ENCODE data around the gene ERC1.
"Not testable (repeated sequence)": the region's sequence is repeated elsewhere in the genome, so short reads cannot be mapped to it uniquely, and the experiment has no call there.

Gene ERC1

DNA sequence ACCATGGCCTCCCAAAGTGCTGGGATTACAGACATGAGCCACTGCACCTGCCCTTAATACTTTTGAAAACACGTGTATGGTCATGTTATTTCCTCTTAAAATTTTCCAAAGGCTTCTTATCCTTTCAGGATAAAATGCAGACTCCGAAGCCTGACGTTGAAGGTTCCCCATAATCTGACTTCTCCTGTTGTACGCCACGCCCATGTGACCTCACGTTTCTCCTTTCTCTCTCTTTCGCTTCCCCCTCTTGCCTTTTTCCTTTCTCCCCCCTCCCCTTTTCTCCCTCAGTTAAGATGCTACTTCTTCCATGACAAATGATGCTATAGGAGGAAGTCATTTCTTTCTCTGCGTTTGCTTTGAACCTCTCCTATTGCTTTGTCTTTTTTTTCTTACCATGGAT is 337.4 kb downstream of the ERC1 start:
- ATAC-seq (replicated peaks; ENCODE audit: extremely low read depth, poor library complexity, severe bottlenecking) = no peak
- DNase-seq (ENCODE audit: low spot score in 2 of 2) = no peak
- Mint-ChIP-seq H3K9me3 (no peaks in the 10 kb centered on the region), H3K36me3 (ENCODE audit: insufficient read depth) (peaks cover 6% of the 10 kb centered on the region), H3K4me1 (no peaks in the 10 kb centered on the region), H3K27me3 (no peaks in the 10 kb centered on the region), H3K27ac (ENCODE audit: low read depth) (no peak overlapping the region), H3K4me3 (no peak overlapping the region)

DNA sequence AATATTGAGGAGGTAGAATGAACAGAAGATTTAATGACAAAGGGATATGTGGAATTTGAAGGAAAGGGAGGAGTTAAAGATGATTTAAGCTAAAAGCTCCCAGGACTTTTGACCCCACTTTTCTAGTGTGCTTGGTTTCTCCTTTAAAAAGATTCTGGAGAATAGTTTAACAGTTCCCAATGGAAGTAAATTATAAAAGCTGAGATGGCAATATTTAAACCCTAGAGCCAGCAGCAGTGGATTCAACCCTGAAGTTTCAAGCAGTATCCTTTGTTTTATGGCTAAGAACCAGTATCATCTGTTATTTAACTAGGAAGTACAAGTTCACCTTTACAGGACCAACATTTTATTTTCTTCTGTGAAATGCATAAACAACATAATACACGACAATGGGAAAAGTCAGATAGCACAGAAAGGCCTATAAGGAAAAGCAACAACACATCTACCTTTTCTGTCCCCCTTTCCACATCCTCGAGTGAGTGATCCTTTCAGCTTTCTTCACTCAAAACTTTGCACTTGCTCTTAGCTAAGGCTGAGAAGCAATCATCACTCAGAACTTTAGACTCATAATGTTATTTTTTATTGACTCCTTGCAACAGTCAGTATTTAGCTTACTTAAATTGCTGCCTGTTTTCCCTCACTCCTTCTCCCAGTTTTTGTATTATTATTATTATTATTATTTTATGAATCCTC is 338.9 kb downstream of the ERC1 start:
- ATAC-seq (replicated peaks; ENCODE audit: extremely low read depth, poor library complexity, severe bottlenecking) (no peak), DNase-seq (ENCODE audit: low spot score in 2 of 2) (no peak)
- Mint-ChIP-seq H3K4me3 (no peak overlapping the region), H3K27me3 (no peaks in the 10 kb centered on the region), H3K27ac (ENCODE audit: low read depth) (no peak overlapping the region), H3K9me3 (no peaks in the 10 kb centered on the region), H3K36me3 (ENCODE audit: insufficient read depth) (peaks cover 6% of the 10 kb centered on the region), H3K4me1 (peaks cover 4% of the 10 kb centered on the region)

DNA sequence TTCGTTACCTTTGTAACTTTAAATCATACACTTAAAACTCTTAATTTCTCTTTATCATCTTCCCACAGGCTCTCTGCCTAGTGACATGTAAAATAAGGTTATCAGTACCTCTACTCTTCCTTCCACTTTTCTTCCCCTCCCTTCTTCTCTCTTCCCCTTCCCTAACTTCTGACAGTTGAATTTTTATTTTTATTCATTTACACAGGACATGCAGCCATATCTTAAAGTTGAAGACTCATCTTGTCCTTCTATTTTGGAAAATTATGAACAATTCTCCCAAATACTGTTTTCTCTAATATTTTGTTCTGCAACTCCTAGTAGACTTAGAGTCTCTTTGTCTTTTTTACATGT is 339.4 kb downstream of the ERC1 start:
- ATAC-seq (replicated peaks; ENCODE audit: extremely low read depth, poor library complexity, severe bottlenecking) (no peak), DNase-seq (ENCODE audit: low spot score in 2 of 2) (no peak)
- H3K4me3 Mint-ChIP-seq = no peak overlapping the region
- H3K36me3 Mint-ChIP-seq (ENCODE audit: insufficient read depth) = peaks cover 6% of the 10 kb centered on the region
- peaks cover 7% of the 10 kb centered on the region for H3K4me1 Mint-ChIP-seq
- no peaks in the 10 kb centered on the region for H3K9me3 Mint-ChIP-seq
- H3K27ac Mint-ChIP-seq (ENCODE audit: low read depth) = no peak overlapping the region
- H3K27me3 Mint-ChIP-seq = no peaks in the 10 kb centered on the region

DNA sequence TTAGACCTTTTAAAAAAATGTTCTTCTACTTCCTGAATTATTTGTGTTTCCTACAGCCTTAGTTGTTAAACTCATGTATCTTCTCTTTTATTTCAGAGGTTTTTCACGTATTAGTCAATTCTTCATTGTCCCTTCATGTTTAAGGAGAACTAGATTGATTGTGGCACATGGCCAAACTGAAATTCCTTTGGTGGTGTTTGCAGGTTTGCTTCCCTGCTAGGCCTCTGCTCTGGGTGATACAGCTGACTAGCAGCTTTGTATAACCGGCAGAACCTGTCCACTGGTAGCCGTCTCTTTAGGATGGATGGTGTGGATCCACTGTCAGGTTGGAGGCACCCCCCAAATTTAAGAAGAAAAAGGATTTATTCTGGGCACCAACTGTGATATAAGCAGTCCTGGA is 341.3 kb downstream of the ERC1 start:
- H3K27ac Mint-ChIP-seq (ENCODE audit: low read depth) = peak overlapping the region; percentile 88
- no peak overlapping the region for H3K4me3 Mint-ChIP-seq
- DNase-seq (ENCODE audit: low spot score in 2 of 2) (no peak), ATAC-seq (replicated peaks; ENCODE audit: extremely low read depth, poor library complexity, severe bottlenecking) (no peak)
- H3K27me3 Mint-ChIP-seq = no peaks in the 10 kb centered on the region
- peaks cover 9% of the 10 kb centered on the region for H3K36me3 Mint-ChIP-seq (ENCODE audit: insufficient read depth)
- H3K9me3 Mint-ChIP-seq = no peaks in the 10 kb centered on the region
- H3K4me1 Mint-ChIP-seq = peaks cover 16% of the 10 kb centered on the region

DNA sequence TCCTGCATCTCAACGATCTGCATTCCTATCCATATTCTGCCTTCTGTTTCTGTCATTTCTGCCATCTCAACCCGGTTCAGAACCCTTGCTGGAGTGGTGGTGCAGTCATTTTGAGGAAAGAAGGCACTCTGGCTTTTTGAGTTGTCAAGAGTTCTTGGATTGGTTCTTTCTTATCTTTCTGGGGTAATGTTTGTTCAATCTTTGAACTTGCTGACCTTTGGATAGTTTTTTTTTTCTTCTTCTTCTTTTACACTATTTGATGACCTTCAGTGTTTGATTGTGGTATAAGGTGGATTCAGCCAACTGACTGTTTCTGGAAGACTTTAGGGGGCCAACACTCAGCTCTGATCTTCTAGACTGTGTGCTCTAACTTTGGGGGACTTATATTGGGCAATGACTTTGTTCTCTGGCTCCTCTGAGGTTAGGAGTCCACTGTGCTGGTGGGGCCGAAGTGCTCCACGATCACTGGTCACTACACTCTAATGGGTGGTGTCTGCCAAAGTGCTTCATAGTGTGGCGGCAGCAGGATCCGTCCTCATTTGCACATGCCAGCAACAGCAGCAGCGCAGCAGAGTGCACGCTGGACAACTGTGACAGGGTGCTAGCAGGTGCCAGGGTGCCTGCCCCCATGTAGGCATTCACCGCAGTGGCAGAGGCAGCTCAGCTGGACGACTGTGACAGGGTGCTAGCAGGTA is 347.6 kb downstream of the ERC1 start:
- Mint-ChIP-seq H3K9me3 (no peaks in the 10 kb centered on the region), H3K27ac (ENCODE audit: low read depth) (peak overlapping the region; percentile 5), H3K36me3 (ENCODE audit: insufficient read depth) (peaks cover 3% of the 10 kb centered on the region), H3K27me3 (no peaks in the 10 kb centered on the region), H3K4me1 (peaks cover 22% of the 10 kb centered on the region), H3K4me3 (no peak overlapping the region)
- DNase-seq (ENCODE audit: low spot score in 2 of 2) = no peak
- no peak for ATAC-seq (replicated peaks; ENCODE audit: extremely low read depth, poor library complexity, severe bottlenecking)

DNA sequence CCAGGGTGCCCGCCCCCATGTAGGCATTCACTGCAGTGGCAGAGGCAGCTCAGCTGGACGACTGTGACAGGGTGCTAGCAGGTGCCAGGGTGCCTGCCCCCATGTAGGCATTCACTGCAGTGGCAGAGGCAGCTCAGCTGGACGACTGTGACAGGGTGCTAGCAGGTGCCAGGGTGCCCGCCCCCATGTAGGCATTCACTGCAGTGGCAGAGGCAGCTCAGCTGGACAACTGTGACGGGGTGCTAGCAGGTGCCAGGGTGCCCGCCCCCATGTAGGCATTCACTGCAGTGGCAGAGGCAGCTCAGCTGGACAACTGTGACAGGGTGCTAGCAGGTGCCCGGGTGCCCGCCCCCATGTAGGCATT is 348.1 kb downstream of the ERC1 start:
- not testable (repeated sequence) for H3K9me3 Mint-ChIP-seq; DNase-seq (ENCODE audit: low spot score in 2 of 2); H3K27me3 Mint-ChIP-seq; H3K36me3 Mint-ChIP-seq (ENCODE audit: insufficient read depth); H3K4me3 Mint-ChIP-seq; ATAC-seq (replicated peaks; ENCODE audit: extremely low read depth, poor library complexity, severe bottlenecking); H3K27ac Mint-ChIP-seq (ENCODE audit: low read depth)
- peaks cover 22% of the 10 kb centered on the region for H3K4me1 Mint-ChIP-seq

DNA sequence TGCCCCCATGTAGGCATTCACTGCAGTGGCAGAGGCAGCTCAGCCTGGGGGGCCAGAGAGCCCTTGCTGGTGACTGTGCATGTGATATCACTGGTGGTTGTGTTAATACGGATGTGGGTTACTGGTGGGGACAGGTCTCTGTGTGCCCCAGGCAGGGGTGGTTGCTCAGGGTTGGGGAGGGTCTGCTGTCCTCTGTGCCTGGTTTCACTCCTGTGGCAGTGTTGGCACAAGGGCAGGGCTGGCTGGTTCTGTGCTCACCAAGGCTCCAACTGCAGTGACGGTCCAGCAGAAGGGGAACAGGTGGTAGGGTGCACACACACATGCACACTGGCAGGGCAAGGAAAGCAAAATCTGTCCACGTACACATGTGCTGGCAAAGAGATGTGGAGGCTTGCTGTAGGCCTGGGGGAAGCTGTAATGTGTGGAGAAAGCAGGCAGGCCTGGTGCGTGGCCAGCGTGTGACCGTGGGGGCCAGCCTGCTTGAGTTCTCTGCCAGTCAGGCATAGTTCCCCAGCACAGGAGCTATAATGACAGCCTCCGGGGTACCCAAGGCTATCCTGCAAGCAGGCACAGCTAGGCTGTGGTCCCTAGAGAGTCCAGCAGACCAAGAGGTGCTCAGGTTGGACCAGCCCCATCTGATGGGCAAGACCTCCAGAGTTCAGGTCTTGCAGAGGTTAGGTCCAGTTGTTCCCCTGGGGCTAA is 348.7 kb downstream of the ERC1 start:
- Mint-ChIP-seq H3K36me3 (ENCODE audit: insufficient read depth) (peaks cover 3% of the 10 kb centered on the region), H3K9me3 (no peaks in the 10 kb centered on the region), H3K4me3 (no peak overlapping the region), H3K4me1 (peaks cover 19% of the 10 kb centered on the region), H3K27me3 (no peaks in the 10 kb centered on the region), H3K27ac (ENCODE audit: low read depth) (no peak overlapping the region)
- ATAC-seq (replicated peaks; ENCODE audit: extremely low read depth, poor library complexity, severe bottlenecking) (no peak), DNase-seq (ENCODE audit: low spot score in 2 of 2) (no peak)

DNA sequence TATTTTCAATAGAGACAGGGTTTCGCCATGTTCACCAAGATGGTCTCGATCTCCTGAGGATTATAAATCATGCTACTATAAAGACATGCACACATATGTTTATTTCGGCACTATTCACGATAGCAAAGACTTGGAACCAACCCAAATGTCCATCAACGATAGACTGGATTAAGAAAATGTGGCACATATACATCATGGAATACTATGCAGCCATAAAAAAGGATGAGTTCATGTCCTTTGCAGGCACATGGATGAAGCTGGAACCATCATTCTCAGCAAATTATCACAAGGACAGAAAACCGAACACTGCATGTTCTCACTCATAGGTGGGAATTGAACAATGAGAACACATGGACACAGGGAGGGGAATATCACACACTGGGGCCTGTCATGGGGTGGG is 350.2 kb downstream of the ERC1 start:
- not testable (repeated sequence) for H3K4me3 Mint-ChIP-seq; H3K27ac Mint-ChIP-seq (ENCODE audit: low read depth); H3K36me3 Mint-ChIP-seq (ENCODE audit: insufficient read depth); DNase-seq (ENCODE audit: low spot score in 2 of 2); ATAC-seq (replicated peaks; ENCODE audit: extremely low read depth, poor library complexity, severe bottlenecking); H3K9me3 Mint-ChIP-seq; H3K27me3 Mint-ChIP-seq; H3K4me1 Mint-ChIP-seq

DNA sequence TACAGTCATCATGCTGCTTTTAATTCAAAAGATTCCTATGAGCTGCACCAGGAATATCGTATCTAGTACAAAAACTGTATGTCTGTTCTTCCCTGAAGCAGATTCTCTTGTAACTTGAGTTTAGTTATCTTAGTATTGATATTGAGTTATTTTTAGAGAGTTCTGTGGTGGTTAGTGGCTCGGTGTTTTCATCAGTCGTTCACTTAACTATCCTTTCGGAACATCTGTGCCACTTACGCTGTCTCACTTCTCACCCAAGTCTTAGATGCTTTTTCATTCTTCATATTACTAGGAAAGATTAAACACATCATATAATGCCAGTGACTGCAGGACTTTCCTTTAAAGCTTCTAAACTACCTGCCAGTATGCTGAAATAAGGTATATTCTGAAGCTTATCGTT is 352.4 kb downstream of the ERC1 start:
- DNase-seq (ENCODE audit: low spot score in 2 of 2) = no peak
- Mint-ChIP-seq H3K4me3 (no peak overlapping the region), H3K9me3 (no peaks in the 10 kb centered on the region), H3K27ac (ENCODE audit: low read depth) (no peak overlapping the region), H3K36me3 (ENCODE audit: insufficient read depth) (peaks cover 1% of the 10 kb centered on the region), H3K4me1 (peaks cover 4% of the 10 kb centered on the region), H3K27me3 (no peaks in the 10 kb centered on the region)
- ATAC-seq (replicated peaks; ENCODE audit: extremely low read depth, poor library complexity, severe bottlenecking) = no peak

DNA sequence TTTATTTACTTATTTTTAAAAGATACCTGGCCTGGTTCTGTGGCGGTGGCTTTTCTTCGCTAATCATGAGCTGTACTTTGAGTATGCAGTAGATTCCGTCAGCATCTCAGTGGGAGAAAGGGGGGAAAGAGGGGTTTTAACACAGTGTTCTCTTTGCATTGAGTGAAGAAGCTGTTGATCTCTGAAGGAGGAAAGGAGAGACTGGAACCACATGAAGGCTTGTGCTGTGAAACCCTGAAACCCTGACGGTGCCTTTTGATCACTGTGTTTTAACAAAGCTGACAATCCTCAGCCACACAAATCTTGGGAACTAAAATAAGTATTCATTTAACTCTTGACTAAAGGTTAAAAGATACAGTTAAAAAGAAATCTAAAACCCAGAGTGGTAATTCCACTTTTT is 353.2 kb downstream of the ERC1 start:
- Mint-ChIP-seq H3K27me3 (no peaks in the 10 kb centered on the region), H3K4me3 (no peak overlapping the region), H3K36me3 (ENCODE audit: insufficient read depth) (peaks cover 1% of the 10 kb centered on the region), H3K9me3 (no peaks in the 10 kb centered on the region), H3K27ac (ENCODE audit: low read depth) (no peak overlapping the region), H3K4me1 (no peaks in the 10 kb centered on the region)
- DNase-seq (ENCODE audit: low spot score in 2 of 2) (no peak), ATAC-seq (replicated peaks; ENCODE audit: extremely low read depth, poor library complexity, severe bottlenecking) (no peak)

DNA sequence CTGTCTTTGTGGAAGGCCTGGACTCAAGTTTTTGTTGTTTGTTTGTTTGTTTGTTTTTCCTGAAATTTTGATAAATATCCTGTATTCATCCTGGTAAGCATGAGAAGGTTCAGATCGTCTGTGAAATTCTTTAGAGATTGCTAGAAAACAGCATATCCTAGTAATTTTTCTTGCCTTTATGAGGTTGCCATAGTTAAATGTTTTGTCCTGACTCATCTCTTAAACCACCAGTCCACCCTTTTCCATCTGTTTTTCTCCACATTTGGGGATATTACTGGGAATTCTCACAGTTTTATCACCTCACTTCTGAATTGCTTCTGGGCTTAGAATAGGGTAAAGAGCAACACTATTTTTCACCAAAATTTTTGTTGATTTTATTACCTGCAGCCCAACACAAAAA is 355.1 kb downstream of the ERC1 start:
- Mint-ChIP-seq H3K27me3 (no peaks in the 10 kb centered on the region), H3K36me3 (ENCODE audit: insufficient read depth) (peaks cover 1% of the 10 kb centered on the region), H3K9me3 (no peaks in the 10 kb centered on the region), H3K4me1 (no peaks in the 10 kb centered on the region), H3K4me3 (no peak overlapping the region), H3K27ac (ENCODE audit: low read depth) (peak overlapping the region; percentile 57)
- ATAC-seq (replicated peaks; ENCODE audit: extremely low read depth, poor library complexity, severe bottlenecking) (no peak), DNase-seq (ENCODE audit: low spot score in 2 of 2) (no peak)

DNA sequence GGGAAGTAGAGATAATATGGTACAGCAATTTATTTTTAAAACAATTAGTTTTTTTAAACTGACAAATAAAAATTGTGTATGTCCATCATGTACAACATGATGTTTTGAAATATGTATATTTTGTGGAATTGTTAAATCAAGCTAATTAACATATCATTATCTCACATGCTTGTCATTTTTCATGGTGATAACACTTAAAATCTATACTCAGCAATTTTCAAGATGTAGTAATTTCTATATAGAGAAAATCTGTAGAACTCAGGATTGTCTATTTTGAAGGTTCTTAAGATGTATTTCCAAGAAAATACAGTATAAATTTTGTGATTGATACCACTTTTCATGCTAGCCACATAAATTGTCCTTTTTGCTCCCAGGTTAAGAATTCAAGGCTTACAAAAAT is 356.3 kb downstream of the ERC1 start:
- Mint-ChIP-seq H3K4me1 (no peaks in the 10 kb centered on the region), H3K36me3 (ENCODE audit: insufficient read depth) (peaks cover 1% of the 10 kb centered on the region), H3K27me3 (no peaks in the 10 kb centered on the region), H3K27ac (ENCODE audit: low read depth) (no peak overlapping the region), H3K9me3 (no peaks in the 10 kb centered on the region), H3K4me3 (no peak overlapping the region)
- ATAC-seq (replicated peaks; ENCODE audit: extremely low read depth, poor library complexity, severe bottlenecking) = no peak
- no peak for DNase-seq (ENCODE audit: low spot score in 2 of 2)

DNA sequence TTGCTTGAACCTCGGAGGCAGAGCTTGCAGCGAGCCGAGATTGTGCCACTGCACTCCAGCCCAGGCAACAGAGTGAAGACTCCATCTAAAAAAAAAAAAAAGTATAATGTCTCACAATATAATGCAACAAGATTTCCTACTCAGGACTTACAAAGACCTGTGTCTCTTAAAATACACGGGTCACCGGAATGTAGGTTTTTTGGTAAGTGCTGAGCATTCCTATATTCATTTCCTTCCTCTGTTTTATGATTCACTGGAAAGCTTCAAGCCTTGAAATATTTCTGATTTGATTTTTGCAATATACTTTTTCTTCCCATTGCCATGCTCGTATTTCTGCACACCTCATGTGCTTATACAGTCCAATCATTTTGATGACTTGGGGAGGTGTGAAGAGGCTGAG is 357.6 kb downstream of the ERC1 start:
- H3K27me3 Mint-ChIP-seq = no peaks in the 10 kb centered on the region
- peaks cover 1% of the 10 kb centered on the region for H3K36me3 Mint-ChIP-seq (ENCODE audit: insufficient read depth)
- H3K4me1 Mint-ChIP-seq = no peaks in the 10 kb centered on the region
- H3K4me3 Mint-ChIP-seq = no peak overlapping the region
- no peaks in the 10 kb centered on the region for H3K9me3 Mint-ChIP-seq
- ATAC-seq (replicated peaks; ENCODE audit: extremely low read depth, poor library complexity, severe bottlenecking) (no peak), DNase-seq (ENCODE audit: low spot score in 2 of 2) (no peak)
- H3K27ac Mint-ChIP-seq (ENCODE audit: low read depth) = no peak overlapping the region
